Neural progenitor cell (in vitro differentiated cells): ENCODE results near the gene UBE2F.

ENCODE experiments used
- CTCF ChIP-seq: fragments of 200-600 bp; sonication (generic); IDR thresholded peaks from 2 replicates; pipeline ENCODE4 v1.5.1; 2017; ENCODE audit warnings: antibody characterized with exemption, mild to moderate bottlenecking
- EZH2 ChIP-seq: fragments of 200-600 bp; sonication (generic); IDR thresholded peaks from 2 replicates; pipeline ENCODE4 v1.6.1; 2017; ENCODE audit warnings: antibody characterized with exemption, mild to moderate bottlenecking, moderate library complexity

GRCh38 chr2:238043851-238044250 is 77.0 kb downstream of the UBE2F start:
- TF ChIP-seq CTCF, result no peak
- TF ChIP-seq EZH2, result no peak
